T follicular helper cell (primary cell): ENCODE measurements around the gene STIL.

Experiments
- DNase-seq: peaks from one replicate; pipeline ENCODE4 v3.0.0-alpha.2; 2020; ENCODE audit warnings: low read depth

Gene STIL

DNA sequence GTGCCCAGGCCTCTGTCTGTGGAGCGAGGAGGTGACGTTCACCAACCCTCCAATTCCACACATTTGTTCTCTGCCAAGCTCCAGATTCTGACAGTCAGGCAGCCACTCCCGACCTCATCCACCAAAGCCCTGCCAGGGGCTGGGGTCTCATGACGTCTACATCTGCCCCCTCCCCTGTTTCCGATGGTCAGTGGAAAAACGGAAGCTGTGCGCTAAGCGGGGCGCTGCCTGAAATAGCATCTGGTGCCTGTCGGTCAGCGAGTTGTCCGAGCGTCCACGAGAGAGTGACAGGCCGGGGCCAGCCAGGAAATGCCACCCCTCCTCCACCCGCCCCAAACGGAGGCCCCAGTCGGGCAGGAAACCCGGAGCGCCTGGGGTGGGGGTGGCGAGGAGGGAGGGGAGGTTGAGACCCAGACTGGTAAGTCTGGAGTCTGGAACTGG lies 78.7 kb downstream of the STIL start:
- DNase-seq: no peak

DNA sequence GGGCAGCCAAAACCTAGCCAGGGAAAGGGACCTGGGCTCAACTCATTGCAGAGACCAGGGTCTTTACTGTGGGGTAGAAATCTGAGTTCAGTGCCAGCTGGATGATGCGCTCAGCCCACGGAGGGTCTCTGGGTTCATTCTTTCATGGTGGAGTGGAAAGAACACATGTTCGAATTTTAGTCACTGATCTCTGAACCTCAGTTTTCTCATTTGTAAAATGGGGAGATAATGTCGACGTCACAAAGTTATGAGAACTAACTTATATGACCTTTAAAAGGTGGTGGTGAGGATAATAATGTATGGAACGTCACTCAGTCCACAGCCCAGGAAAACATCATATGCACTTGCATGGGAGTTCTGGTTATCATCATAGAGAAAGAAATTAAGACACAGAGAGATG lies 80.8 kb downstream of the STIL start:
- DNase-seq: no peak

DNA sequence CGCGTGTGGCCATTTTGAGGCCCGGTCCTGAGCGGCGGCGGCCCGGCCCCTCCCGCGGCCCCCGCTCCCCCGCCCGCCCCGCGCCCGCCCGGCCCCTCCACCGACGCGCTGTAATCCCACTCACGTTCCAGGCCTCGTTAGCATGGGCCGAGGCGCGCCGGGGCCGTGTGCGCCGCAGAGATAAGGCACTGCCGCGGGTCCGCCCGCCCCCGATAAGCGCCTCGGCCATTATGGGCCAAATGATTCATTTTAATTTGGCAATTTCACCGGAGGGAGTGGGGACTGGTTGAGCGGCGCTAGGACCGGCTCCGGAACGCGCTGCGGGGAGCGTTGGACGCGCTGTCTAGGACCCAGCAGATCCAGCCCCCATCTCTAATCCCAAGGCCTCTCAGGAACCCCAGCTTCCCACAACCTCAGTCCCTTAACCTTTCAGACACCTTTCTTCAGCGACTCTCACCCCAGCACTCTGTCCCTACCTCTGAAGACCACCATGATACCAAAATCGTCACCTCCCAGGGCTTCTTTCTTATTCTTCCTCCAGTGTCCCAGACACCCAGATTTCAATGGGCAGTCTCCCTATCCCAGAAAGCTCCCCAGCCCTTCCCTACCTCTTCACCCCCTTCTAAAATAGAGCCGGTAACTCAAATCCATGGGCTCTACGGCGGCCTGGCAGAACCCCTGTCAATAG lies 81.6 kb downstream of the STIL start, which contains the start of gene TAL1:
TAL1 (minus strand) TSS at position 39 of the 688 bp plus-strand sequence. CDS start 6,337 bp downstream, outside the sequence.
- DNase-seq: no peak

DNA sequence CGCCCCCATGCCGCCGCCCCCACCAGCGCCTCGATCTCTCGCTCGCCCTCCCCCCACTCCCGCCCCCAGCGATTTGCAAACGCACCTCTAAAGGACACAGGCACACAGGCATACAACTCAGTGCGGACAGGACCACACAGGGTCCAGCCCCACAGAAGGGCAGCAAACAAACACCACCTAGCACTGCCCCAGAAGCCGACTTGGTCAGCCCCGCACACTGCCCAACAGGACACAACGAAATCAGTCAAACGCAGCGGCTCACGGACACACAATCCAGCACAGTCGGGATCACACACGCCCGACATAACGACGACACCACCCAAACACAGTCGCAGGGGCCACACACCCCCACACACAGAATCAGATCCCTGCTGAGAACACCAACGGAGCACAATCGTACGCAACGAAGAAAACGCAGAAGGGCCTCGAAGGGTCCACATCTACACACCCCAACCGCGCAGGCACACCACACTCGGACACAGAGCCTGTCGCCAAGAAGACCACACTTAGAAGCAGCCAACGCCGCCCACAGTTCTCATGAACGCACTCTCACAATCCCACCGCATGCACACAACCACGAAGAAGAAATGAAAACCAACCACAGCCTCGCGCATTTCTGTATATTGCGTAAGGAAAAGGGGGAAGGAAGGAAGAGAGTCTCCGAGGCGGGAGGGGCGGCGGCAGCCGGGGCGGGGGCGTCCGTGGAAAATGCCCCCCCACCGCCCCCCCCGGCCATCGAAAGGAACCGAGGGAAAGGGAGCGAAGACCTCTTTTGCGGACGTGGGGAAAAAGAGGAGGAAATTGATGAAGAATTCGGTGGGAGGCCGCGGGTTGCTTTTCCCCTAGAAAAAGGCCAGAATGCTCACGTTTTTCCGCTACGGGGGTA lies 82.4 kb downstream of the STIL start:
- DNase-seq: no peak

DNA sequence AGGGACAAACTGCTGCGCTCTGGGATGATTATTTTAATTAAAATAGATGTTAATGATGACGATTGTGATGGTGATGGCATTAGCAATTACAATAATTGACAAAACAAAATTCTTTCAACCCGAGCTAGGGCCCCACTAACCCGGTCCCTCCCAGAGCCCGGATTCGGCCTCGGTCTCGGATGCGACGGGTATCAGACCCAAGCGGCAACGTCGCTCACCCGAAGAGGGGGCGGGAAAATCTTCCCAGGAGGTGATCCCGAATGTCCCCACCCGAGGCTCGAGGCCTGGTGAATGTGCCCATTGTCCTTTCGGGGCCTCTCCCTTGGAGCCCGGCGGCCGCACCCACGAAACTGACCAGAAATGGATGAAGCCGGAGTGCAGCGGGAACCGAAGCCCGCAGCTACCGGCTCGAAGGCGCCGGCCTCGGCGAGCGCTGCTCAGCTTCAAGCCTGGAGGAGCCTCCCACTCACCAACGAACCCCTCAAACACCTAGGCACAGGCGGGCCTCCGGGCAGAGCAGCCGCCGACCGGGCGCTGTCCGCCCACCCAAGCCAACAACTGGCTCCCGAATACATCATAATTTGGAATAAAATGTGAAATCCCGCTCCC lies 83.2 kb downstream of the STIL start:
- DNase-seq: no peak

DNA sequence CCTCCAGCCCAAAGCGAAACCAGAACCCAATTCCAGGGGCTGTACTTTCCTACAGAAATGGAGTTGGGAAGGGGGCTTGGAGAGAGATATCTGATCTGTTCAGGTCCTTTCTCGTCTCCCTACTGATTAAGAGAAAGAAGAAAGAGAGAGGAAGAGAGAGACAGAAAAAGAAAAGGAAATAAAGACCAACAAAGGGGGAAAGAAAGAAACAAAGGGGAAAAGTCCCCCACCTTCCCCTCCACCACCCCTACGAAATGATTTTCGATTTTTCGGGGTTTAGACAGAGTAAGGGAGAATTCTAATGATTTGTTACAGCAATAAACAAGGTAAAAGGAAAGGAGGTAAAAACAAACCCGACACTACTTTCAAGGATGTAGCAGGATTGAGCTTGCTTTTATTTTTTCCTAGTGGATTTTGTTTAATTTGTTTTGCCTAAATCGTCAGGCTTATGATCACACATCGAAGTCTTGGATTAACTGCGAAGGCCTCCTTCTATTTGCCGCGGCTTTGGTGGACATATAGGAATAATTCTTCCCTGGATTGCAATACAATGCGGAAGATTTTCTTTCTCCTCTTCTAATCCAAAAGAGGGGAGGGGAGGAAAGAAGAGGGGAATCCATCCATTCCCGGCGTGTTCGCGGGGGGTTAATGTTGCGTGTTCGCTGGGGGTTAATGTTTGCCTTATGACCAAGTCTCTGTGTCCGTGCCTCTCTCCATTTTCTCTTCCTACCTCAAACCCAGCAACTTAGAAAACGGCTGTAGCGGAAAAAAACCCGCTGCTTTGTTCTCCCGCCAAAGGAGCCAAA lies 83.9 kb downstream of the STIL start:
- no peak for DNase-seq

DNA sequence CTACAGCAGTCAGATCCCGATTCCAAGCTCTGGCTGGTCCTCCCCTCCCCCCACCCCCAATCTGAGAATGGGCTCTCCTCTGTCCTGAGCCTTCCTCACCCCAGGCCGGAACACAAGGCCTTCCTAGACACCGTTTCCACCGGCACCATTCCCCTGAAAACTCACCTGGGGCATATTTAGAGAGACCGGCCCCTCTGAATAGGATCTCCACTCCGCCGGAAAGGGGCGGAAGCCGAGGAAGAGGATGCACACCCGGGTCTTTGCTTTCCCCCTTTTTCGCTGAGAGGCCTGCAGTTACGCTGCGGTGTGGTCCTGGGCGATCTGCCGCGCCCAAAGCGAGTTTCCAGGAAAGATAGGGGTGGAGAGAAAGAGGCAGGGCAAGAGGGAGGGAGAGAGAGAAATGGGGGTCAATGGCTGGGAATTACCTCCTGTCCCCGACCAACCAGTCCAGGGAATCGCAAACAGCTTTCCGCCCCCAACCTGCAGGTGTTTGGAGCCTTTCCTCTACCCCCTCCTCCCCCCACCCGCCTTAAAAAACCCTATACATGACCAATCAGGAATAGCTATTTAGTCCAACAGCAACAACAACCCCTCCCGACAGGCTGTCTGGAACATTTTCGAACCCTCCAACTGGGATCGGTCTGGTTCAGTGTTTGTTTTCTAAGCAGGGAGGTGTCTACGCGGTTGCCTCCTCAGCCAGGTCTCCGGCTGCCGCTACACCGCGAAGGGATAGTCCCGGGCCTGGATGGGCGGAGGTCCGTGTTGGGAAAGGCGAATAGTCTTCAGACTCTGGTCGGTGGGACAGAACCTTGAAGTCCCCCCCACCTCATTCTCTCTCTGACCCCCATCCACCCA lies 84.7 kb downstream of the STIL start:
- DNase-seq: no peak

DNA sequence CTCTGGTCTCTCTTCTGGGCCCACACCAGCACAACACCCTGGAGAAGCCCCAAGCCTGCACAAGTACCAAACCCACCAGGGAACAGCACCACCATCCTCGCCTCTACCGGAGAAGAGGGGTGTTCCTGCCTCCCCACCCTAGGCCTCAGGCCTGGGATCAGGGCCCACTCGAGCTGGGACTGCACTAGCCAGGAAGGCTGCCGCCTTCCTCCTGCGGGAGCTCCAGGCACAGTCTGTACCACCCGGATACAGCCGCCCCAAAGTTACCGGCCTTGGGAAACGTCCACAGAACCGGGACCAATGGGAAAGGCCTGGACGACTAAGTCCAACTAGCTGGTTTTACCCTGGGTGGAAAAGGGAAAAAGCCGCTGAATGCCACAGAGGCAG lies 85.3 kb downstream of the STIL start:
- DNase-seq: no peak

DNA sequence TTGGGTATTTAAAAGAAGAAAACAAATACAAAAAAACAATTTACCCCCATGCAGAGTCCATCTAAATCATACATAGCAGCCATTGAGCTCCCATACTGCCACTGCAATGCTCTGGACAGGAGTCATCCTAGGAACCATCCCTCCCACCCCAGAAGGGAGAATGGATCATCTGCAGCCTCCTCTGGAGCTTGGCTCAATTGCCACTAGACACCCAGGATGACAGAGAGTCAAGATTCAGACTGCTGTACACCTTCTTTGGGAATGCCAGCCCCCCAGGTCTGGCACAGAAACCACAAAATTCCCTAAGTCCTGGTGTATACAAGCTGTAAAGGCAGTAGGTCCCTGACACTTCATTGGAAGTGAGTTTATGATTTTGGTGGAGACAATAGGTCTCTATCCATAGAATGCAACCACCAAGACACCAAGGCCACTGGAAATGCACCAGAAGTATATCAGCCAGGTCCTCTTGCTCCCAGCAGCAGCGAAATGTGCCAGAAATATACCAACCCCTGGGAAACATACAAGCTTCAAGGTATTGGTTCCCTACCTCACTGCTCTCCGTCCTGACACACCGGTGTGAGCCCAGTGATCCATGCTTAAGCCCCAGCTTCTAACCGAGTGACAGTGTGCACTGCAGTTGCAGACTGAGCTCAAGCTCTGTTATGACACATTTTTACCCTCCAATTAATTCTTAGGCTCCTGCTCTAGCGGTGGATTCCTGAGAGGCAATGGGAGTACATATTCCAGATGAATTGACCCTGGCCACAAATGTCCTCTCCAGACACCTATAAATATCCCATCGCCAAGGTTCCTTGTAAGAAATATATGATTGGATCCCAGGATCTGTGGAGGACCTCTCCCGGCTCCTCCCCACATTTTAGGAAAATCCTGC lies 86.4 kb downstream of the STIL start:
- DNase-seq: no peak

DNA sequence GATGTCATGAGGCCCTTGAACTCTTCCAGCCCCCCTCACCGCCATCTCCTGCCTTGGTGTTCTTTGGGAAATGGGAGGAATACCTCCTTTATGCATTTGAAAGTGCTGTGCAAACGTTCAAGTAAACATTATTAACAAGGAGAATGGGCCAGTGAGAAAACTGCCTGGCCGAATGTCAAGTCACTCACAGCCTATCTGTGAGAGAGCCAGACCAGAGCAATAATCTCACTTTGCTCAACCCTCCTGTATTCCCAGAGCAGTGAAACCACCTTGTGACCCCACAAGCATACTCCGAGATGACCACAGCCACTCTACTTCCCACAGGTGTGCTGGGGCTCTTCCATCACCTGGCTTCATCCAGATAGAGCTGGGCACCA lies 87.1 kb downstream of the STIL start:
- DNase-seq: no peak

DNA sequence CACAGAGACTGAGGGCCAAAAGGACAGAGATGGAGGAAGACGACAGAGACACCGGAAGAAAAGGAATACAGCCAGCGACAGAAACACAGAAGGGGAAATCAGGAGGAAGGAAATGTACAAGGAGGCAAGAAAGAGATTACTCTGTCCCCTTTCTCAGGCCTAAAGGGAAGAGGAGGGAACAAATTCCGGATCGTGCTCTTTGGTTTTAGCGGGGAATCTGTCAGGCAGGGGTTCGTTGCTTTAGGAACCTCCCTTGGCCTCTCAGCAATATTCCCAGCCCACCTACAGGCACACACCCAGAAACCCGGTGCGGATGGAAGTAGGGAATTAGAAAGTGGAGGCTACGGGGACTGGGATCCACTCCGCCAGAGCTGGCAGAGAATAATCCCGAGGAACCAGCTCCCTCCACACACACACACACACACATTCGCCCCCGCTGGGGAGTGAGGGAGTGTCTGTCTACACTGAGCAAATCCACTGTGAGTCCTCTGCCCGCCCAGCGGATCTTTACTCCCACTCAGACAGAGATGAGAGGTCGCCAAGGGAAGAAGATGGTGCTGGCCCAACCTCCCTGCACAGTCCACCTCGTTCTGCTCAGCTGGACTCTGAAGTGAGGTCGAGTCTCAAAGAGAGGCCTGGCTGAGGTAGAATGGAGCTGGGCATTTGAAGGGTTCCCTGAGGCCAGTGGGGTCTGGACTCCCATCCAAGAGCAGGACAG lies 87.7 kb downstream of the STIL start:
- no peak for DNase-seq

DNA sequence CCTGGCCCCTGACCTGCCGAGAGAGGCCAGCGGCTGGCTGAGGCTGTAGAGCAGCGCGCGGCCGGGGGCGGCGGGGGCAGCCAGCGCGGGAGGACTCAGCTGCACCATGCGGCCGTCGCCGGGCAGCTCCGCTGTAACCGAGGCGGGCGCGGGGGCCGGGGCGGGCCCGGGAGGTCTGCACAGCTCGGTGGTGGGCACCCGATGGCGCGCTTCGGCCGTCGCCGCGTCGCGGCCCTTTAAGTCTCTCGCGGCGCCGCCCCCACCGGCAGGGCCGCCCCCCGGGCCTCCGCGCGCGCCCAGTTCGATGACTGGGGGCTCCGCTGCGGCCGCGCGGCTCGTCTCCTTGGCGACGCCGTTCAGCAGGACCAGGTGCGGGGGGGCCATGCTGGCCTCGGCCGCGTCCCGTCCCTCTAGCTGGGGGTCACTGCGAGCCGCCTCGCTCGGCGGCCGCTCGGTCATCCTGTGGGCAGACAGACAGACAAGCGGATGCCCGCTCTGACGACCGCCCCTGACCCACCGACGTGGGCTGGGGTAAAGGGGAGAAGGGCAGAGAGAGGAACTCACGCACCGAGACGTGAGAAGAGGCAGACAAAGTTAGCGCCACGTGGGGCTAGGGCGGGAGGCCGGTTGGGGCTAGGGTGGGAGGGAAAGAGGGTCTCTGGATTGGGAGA lies 88.4 kb downstream of the STIL start:
- DNase-seq: no peak

DNA sequence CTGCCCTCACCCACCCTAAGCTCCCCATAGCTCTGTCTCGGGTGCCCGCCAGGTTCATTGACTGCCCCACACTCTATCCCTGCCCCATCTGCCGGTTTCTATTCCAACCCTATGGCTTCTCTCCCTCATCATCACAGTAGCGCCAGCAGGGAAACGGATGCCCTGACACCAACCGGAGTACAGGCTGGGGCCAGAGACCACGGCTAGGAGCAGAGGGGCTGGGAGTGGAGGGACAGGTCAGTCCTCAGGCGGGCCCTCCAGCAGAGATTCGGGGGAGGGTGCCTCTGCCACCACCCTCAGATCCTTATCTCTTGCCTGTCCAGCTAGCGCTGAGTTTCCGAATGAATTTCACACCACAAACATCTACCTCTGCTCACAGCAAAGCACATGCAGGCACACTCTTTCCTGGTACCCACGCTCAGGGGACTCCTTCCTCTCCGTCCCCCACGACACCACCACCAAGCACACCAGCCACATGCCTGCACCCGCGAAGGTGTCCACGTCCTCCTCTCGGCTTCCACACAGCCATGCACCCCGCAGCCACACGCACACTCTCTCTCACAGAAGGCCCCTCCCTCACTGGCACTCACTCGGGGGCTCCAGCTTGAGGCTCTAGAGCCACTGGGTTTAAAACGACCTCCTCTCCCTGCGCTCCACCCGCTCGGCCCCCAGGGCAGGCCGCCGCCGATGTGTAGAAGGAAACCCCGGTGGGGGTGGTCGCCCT lies 89.1 kb downstream of the STIL start:
- no peak for DNase-seq

DNA sequence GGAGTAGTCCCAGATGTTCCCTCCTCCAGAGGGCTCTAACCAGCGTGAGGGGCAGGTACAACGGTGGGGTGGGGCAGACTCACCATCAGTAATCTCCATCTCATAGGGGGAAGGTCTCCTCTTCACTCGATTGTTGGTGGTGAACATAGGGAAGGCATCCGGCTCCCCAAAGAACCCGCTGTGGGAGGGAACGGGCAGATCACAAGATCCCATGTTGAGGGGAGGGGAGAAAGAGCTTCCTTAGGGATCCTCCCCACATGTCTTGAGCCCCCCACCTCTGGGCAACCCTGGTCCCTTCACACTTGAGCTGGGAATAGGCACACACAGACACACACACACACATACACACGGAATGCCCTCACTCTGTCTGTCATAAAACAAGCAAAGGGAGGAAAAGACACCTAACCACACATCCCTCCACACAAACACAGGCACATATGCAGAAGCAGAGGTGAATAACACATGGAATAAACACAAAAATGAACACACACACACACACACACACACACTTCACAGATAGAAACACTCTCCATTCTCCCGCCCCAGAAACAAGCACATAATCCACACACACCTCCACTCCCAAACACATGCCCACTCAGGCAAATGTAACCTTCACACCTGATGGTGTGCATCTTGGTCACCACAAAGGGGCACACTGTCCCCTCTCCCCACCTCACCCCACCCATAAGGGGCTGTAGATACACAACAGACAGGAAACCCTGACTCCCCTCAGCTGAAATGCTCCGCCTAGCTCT lies 89.8 kb downstream of the STIL start:
- no peak for DNase-seq

DNA sequence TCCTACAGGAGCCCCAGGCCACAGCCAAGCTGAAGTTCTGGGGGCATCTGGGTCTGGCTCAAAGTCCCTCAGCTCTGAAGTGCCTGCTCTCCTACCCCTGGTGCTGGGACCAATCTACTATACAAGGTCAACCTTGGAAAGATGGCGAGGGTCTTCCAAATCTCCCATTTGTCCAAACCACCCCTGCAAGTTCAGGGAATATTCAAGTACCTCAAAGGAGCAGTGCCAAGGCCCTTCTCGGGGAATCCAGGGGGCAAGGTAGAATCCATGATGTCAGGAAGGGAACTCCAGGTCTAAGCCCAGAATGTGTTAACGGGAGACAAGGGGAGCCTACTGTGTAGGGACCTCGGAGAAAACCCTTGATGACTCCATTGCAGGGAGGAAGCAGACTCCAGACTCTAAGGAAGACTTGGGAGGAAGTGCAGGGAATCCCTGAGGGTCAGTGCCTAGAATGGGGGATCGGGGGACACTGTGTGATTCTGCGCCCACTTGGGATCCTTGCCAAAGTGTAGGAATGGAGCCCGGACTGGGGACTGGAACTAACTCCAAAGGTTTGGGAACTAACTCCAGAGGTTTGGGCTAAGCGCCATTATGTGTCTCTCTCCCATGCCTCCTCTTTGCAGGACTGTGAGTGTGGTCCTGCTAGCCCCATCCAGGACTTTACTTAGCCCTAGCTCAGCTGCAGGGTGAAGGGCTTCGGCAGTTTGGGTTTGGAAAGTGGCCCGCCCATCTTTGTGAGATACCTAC lies 90.6 kb downstream of the STIL start:
- DNase-seq: no peak

DNA sequence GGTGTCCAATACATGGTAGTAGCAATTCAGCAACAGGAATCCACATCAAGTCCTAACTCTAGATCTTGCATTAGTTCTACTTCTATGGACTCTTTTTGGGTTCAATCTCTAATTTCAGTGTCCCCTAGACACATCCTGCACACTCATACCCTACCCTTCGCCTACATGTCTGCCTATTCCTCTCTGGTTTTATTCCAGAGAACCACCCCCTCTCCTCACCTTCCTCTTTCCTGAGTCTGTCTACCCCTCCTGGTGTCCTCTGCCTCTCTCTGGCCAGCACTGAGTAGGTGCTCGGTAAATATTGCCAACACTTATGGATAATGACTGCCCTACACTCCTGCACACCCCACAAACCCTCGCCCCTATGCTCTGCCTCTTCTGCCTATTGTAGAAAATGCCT lies 91.5 kb downstream of the STIL start:
- DNase-seq: no peak
